GOT3 (cell line): ENCODE data around the gene LAMA2.

Experiments
- DNase-seq: peaks from one replicate; lab custom pipeline; 2025; ENCODE audit warnings: mixed read lengths; lab: John Stamatoyannopoulos, UW

The LAMA2 gene

DNA sequence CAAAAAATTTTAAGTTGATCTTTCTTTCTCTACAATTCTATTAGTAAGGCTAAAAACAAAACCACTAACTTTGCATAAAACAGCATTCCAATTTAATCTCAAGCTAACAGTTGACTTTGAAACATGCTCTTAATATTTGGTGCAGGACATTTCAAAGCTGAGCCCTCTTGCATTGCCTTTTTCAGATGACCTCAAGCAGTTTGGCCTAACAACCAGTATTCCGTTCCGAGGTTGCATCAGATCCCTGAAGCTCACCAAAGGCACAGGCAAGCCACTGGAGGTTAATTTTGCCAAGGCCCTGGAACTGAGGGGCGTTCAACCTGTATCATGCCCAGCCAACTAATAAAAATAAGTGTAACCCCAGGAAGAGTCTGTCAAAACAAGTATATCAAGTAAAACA, 633.1 kb downstream of the LAMA2 start:
- DNase-seq, result no peak

DNA sequence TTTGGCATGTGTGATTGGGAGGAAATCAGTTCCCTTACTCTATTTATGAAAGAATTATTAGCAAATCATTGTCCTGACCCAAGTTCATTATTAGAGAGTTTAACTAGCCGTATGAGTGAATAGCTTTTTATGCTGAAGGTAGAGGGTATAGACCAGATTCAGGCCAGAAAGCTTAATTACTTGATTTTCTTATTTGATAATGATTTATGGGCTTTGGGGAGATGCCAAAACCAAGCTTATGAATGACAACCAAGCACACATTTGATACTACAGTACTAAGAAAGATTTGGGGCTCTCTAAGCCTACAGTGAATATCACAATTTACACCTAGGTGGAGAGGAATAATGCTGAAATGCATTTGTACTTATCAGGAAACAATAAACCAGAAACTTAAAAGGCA, 633.8 kb downstream of the LAMA2 start:
- DNase-seq, result no peak

DNA sequence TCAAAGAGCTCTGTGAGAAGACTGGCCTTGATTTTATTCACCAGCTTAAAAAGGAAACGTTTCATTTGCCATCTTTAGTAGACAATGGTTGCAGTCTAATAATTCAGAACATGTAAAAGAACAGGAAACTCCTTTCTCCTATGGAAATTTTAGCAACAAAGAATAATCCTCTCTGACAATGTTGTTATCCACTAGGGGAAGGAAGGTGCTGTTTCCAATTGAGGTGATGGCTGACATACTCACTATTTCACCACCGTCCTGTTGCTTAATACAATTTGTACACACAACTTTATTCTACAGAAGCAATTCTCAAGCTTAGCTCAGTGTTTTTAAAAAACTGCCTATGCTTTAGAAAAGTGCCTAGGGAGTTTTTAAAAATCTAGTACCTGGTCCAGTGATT, 634.4 kb downstream of the LAMA2 start:
- DNase-seq, result no peak

DNA sequence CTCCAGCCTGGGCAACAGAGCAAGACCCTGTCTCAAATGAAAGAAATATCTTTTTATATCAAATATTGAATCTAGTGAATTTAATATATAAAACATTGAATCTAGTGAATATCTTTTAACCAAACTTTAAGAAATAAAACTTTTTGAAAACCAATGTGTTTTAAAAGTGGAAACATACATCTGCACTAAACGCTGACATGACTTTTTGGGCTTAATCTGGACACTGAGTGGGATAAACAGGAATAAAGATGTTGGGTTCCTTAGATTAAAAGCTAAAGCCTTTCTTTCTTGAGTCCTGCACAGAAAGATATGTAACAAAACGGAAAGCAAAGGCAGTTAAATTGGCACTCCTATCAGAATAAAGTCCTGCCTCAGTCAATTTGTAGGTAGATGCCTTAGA, 636.8 kb downstream of the LAMA2 start:
- no peak for DNase-seq

DNA sequence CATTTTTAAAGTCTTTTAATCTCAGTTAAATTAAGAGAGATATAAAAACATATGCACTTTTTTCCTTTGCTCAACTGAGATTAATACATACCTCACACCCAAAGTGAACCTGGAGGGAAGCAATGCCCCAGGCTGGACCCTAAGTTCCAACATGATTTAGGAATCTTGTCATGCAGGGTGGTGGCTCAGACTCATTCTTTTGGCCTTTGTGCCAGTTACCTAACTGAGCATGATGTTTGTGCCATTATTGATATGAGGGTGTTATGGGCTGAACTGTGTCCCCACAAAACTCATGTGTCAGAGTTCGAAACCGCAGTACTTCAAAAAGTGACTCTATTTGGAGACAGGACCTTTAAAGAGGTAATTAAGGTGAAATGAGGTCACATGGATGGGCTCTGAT, 639.0 kb downstream of the LAMA2 start:
- no peak for DNase-seq

DNA sequence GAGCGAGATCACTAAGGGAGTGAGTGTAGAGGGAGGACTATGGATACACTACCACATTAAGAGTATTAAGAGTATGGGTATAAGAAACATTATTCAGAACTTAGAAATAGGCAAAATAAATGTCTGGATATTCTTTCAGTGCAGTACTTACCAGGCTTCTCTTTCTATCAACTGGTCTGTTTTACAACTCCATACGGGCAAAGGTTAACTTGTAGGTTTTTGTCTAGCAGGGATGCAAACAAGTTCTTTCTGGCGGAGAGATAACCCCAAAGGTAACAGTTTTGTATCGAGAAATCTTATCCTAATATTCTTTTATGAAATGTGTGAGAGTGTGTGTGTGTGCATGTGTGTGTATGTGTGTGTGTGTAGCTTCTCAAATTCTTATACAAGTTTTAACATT, 640.9 kb downstream of the LAMA2 start:
- no peak for DNase-seq

DNA sequence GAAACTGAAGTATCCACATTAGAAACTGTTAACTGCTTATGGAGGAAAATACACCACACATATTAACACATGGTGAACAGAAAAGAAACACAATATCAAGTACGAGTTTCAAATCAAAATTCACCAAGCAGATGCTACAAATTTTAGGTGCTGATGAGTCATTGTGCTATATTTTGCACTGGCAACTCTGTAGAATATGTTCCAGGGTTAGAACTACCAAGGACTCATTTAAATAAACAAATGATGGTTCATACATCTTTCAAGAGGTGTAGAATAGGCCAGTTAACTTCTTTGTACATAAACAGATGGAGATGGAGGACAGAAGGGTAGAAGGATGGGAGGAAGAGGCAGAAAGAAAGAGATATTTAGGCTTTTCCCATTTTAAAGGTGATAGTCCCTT, 642.1 kb downstream of the LAMA2 start:
- no peak for DNase-seq

DNA sequence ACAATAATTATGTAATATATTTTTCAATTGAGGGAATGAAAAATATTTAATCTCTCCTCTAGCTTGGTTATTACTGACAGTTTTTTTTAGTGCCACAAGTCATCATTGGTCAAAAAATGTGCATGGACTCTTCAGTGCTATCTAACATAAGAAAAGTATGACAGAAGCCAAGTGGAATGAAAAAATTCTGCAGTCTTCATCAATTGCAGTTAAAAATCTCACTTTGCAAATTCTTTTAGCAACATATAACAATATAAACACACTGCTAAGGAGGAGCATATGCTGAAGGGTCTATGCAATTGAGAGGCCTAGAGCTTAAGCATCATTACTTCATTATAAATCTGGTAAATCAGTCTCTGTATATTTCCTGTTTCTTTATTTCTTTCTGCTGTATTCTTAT, 652.0 kb downstream of the LAMA2 start:
- no peak for DNase-seq

DNA sequence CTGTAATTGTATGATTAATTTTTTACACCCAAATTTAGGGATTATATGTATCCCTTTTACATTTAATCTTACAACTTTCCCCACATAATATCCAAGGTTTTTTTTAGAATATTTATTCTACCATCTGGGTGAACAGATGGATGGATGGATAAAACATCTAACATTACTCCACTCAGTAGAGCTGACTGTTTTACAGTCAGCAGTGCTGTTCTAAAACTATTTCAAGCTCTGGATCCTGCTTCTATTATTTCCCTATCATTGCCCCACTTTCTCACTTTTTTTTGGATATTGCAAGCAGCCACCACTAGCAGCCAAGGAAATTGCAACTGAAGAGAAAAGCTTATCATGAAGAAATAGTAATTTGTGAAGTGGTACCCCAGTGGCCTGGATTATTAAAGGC, 653.3 kb downstream of the LAMA2 start:
- DNase-seq, result no peak

DNA sequence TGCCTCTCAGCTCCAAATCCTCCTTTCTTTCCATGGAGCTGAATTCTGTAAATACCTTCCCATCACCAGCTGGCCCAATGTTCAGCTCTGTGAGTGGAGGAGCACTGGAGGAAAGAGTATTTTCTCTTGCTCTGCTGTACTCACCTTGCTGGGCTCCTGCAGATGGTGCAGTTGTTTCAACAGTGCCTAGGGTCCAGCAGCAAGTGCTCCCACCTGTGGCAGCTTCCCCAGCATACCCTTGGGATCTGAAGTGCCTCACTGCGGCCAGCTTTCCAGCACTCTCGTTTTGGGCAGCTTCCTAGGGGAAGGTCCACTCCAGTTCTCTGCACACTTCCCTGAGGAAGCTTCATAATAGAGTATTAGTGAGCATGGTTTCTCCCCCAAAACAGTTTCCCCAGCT, 656.1 kb downstream of the LAMA2 start:
- no peak for DNase-seq

DNA sequence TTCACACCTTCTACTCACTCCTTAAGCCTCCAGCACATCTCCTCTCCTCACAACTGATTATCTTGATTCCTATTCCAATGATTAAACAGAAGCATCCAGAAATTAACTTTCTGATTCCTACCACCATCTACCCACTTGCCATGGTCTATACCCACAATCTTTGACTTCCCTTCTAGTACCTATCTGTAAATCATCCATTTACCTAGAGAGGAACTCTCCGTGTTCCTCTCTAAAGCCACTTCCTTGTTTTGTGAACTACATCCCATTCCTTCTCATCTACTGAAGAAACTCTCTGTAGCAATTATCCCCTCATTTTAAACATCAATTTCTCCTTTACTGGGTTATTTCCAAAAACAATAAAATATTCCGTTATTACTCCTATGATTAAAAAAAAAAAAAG, 659.8 kb downstream of the LAMA2 start:
- DNase-seq, result no peak

DNA sequence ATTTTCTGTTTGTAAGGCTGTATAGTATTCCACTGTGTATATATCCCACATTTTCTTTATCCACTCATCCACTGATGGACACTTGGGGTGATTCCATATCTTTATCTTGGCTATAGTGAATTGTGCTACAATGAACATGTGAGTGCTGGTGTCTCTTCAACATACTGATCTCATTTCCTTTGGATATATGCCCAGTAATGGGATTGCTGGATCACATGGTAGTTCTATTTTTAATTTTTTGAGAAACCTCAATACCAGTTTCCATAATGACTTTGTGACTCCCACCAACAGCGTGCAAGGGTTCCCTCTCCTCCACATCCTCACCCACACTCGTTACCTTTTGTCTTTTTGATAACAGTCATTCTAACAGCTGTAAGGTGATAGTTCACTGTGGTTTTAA, 661.0 kb downstream of the LAMA2 start:
- no peak for DNase-seq

DNA sequence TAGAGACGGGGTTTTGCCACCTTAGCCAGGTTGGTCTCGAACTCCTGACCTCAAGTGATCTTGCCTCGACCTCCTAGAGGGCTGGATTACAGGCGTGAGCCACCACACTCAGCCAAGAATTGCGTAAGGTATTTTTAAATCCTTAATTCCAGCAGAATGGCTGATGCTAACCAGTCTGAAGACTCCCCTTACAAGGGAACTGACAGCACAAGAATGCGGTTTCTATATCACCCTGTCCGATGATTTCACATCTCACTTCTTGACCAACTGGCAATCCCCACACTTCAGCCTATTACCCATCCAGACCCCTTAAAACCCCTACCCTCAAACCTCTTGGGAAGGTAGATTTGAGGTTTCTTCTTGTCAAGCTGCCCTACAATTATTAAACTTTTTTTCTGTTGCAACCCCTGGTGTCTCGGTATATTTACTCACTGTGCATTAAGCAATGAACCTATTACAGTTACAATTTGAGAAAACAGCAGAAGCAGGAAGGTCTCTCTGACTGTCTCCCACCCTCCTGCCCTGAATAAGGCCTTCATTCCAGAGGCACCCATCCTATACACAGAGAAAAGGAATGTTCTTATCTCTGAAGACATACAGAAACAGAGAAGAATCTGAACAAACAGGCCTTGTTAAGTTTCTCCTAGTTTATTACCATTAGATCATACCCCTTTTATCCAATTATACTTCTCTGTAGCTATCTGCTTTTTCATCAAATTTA, 662.1 kb downstream of the LAMA2 start:
- DNase-seq, result no peak

DNA sequence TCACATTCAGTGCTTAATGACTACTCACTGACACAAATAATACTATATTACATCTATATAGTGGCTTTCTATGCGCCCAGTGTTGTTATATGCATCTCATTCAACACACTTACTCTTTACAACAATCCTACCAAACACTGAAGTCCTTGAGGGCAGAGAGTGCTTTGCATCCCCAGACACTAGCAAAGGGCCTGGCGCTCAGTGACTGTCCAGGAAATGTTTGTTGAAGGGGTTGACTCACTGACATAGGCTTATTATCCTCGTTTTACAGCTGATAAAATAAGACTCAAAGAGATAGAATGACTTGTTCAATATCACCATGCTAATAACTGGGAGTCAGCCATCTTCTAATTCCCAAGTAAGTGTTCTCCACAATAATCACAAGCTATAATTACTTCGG, 663.8 kb downstream of the LAMA2 start:
- no peak for DNase-seq

DNA sequence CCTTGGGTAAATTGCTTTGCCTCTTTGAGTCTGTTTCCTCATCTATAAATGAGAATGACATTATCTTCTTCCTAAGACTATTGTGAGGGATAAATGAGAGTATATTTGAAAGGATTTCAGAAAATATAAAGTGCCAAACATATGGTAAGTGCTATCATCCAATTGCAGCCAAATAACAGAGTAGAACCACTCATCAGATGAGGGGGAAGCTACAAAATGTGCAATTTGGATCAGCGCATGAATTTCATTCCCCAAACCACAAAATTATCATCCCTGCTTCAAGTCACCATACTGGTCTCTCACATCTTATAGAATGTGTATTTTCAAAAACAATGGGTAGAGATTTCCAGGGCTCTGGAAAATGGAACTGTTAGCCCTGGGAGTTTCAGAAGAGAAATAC, 668.5 kb downstream of the LAMA2 start:
- DNase-seq, result no peak

DNA sequence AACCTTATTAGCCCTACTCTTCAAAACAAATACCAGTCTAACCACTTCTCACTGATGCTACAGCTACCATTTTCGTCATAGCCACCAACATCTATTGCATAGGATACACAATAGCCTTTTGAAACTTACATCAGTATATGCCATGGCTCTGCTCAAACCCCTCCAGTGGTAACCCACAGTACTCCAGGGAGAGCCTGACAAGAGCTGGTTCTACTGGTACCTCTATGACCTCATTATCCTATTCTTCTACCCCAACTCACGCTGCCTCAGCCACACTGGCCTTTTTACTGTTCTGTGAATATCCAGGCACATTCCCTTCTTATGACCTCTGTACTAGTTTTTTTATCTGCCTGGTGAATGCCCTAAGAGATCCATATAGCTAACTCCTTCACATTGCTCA, 669.5 kb downstream of the LAMA2 start:
- no peak for DNase-seq

DNA sequence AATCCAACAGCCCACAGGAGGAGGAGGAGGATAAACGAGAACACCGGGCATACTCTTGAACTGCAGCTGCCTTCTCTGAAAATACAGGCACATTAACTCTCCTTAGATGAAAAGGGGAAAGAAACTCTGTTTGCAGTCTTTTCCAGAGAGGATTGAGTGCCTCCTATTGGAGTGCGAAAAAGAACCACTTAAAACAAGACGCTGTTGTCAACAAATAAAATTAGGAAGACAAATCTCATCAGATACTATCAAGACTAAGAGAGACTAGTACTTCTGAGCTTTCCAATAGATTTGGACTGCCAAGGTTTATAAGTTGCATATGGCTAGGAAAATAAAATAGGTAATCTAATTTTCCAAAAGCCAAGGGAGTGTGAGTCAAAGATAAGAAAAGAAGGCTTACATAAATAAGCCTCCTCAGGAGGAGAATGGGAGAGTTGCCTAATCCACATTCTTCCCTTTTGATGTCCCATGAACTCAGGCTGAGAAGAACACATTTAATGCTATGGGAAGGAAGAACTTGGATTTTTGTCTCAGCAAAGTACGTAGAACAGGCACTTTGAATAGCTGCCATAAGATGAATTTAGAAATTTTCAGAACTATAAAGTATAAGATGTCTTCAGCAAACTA, 672.4 kb downstream of the LAMA2 start:
- DNase-seq, result no peak

DNA sequence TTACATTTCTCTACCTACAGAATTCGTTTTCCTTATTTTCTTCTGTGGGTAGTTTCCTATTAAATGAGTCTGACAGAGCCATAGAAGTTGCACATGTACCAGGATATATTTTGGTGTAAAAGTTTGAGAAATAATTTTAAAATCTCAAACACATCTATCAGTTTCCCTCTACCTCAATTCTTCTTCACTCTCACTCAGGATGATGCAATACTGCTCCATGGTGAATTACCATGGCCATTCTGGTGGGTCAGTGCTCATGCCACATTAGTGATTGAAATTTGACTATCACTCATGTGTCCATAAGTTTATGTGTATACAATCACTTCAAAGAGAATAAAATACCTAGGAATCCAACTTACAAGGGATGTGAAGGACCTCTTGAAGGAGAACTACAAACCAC, 675.3 kb downstream of the LAMA2 start:
- no peak for DNase-seq

DNA sequence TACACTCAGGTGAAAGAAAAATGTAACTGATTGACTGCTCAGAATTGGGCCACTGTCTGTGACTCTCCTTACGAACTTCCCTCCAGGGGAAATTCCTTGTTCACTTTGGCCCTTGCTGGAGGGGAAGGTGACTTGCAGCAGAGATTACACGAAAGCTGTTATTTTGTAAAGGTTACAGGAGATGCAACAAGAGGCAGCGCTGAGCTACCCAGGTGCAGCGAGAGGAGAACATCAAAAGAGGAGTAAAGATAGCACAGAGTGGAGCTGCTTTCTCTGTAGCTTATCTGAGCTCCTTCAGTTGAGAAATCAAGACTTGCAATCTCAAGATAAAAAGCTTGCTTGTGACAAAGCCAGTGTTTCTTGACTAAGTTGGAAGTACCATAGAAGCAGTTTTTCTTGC, 682.4 kb downstream of the LAMA2 start:
- DNase-seq, result no peak

DNA sequence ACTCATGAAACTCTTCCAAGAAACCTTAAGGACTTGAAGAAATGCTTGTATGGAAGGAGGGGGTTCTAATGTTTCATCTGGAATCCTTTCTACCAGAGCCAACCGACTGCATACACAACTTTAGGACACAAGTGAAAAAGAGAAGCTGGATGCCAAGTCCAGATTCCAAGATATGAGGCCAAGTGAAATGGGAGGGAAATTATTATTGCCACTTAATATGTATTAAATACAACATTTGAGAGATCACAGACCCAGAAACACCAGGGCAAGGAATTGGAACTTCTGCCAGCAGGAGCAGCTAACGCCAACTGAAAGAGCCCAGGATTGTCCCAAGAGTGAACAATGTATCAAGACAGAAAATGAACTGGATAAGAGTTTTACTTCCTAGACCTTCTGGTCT, 682.9 kb downstream of the LAMA2 start:
- DNase-seq, result no peak
